HG03571 (cell line): Measurements from ENCODE around the gene TAC4.

ENCODE experiments used
- ATAC-seq: cut with Tn5 transposase; IDR thresholded peaks from one replicate; pipeline ENCODE4 v1.9.1; 2021; ENCODE audit not compliant: unreplicated experiment

Gene TAC4, protein sequence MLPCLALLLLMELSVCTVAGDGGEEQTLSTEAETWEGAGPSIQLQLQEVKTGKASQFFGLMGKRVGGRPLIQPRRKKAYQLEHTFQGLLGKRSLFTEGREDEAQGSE

GRCh38 chr17:49848019-49848473, at the start of gene TAC4:
Gene TAC4, minus strand, starts transcription at chr17:49848069. Its CDS starts 52 bp downstream, at chr17:49848017.
- ATAC-seq, result no peak

DNA sequence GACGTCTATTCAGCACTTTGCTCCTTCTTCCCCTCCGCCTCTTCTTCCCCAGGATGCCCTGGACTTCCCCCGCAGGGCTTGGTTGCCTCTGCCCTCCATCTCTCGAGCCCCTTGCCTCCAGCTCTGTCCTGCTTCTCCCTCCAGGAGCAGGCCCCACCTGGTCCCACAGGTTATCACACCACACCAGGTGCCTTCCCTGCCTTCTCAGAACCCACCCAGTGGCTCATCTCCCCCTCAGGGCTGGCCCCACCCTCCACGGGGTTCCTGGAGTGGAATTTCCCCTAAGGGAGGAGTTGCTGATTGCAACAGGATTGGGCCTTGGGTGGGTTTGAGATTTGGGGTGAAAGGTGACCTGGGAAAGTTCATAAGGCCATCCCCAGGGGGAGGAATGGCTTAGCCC, 49.0 kb upstream of the TAC4 start:
- no peak for ATAC-seq

GRCh38 chr17:49896222-49896621, 48.4 kb upstream of the TAC4 start:
- ATAC-seq, result no peak

DNA sequence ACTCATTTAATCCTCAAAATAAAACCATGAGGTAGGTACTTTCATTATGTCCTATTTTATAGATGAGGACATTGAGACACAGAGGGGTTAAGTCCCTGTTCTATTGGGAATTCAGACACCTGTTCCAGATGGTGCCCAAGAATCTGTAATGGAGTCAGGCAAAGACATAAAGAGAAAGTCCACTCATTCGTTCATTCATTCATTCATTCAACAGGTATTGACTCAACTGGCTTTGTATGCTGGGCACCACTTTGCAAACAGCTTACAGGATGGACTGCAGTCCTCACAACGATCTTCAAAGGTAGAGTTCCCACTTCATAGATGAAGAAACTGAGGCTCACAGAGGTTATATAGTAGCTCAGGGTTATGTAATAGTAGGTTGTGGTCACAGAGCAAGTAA, 47.9 kb upstream of the TAC4 start:
- ATAC-seq, result no peak

DNA sequence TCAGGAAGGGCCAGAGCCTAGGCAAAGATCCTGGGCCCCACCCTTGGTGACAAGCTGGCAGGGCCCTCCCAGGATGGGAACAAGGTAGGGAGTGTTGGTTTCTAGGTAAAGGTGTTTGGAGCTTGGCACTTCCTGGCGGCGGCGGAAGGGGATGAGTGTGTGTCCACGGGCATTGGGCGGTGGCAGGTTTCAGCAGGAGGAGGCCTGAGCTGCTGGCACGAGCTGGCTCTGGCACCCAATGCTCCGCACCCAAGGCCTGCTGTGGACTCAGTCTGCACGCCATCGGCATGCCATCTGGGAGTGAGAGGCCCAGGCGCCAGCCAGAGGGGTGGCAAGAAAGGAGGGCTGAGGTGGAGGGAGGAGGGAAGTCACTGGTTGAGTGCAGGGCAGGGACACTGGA, 46.9 kb upstream of the TAC4 start:
- no peak for ATAC-seq

DNA sequence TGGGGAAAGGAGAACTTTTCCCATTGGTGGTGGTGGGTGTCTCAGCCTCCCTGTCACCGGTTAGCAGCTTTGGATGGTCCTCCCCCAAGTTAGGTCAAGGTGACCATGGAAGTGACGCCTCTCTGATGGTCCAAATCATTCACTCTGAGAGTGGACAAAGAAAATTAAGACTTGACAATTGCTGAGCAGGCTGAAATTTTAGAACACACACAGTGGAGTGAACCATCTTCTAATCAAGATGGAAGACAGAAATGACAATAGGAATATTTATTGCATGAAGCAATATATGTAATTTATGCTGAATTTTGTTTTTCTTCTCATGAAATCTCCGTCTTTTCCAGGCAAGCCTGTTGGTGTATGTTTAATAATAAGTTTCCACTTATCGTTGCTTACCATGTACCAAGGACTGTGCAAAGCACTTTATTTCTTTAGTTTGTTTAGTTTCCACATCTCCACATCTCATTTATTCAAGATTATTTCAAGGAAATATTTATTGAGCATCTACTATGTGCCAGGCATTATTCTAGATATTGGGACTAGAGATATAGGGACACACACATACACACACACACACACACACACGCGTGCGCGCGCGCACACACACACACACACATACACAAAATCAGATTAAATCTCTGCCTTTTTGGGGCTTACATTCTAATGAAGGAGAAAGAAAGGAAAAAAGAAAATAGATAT, 44.0 kb upstream of the TAC4 start:
- no peak for ATAC-seq

GRCh38 chr17:49891271-49891670, 43.4 kb upstream of the TAC4 start:
- no peak for ATAC-seq

DNA sequence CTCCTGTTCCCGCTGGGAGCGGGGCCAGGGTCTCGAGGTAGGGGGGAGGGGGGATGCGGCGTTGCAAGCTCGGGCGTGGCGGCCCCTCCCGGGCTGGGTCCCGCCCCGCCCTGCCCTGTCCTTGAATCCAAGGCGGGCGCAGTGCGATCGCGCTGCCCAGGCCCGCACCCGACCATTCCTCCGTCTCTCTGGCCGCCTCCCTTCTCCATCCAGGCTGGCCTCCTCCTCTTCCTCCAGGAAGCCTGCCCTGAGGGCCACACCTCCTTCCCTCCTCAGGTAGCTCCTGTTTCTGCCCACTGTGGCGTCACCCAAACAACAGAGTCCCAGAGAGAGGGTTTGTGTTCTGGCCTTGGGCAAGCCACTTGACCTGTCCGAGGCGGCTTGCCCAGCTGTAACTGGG, 43.0 kb upstream of the TAC4 start:
- no peak for ATAC-seq

DNA sequence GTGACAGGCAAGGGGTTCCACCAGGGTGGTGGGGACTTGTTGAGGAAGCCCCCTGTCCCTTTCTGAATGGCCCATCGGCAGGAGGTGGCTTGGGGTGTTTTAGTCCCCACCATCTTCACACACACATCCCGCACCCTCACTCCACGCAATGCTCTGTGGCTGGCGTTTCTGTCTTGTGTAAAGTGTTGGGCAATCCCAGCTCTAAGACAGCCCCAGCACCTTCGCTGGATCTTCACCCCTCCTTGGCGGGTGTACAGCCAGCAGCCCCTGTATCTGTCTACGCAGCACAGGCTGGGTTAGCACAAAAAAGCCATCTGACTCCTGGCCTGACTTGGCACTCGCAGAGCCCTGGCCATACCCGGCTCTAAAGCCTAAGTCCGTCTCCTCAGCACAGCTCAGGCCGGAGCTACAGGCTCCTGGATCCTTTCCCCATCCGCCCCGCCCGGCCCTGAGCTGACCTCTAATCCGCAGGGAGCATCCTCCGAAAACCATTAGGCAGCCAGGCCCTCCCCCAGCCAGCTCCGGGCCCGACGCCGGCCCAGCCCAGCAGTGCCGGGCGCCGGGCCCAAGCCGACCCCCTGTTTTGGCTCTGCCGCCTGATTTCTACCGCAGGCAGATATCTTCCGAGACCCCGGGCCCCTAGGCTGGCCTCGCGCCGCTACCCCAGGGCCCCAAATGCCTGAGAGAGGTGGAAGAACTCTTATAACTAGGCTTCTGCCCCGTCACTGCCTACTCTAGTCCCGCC, 42.4 kb upstream of the TAC4 start:
- no peak for ATAC-seq

- no peak for ATAC-seq
These were observed 41.6 kb upstream of the TAC4 start for GRCh38 chr17:49889500-49889899.

DNA sequence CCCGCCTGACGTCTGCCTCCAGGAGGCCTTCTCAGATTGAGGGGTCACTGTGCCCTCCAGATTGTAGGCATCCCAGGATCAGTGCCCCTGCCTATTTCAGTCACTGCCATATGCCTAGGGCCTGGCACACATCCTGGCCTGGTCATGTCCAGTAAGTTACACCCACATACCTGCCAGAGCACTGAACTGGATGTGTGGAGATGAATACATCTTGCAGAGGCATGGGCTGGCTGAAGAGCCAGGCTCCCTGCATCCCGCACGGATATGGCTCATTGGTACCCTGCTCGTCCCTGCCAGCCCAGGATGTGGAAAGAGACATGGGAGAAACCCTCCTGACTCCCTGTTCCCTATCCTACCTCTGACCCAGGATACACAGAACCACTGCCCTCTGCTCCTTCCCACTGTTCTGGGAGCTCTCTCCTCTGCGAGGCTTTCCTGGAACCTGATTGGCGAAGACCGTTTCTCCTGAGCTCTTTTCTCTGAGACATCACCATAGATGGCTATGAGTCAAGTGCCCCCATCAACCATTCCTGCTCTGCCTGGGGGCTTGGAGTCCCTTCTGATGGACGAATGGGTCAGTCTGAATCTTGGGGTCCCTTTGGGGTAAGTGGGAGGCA, 40.0 kb upstream of the TAC4 start:
- ATAC-seq, result no peak

DNA sequence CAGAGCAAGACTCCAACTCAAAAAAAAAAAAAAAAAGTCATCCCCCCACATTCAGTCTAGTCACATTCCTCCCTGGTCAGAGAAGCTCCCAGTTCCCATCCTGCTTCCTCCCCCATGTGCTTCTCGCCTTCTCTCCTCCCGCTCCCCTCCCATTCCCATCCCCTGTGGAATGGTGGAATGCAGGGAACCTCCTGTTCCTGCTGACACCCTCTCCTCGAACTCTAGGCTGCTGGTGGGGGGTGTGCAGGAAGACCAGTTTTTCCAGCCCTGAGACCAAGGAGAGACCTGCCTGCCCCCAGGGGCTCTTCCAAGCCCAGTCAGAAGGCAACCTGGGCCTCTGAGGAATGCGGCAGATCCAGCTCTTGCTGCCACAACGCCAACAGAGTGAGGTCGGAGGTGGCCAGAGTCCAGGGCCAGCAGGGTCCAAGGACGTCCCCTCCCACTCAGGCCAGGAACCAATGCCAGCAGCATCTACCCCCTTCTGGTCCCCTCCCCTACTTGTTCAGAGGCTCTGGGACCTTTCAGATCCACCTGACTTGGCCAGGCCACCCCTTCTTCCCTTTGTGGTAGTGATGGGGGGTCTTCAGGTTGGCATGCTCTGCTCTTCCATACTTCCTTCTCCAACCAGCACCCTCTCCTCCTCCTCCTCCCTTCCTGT, 39.3 kb upstream of the TAC4 start:
- no peak for ATAC-seq

- no peak for ATAC-seq
These were observed 38.2 kb upstream of the TAC4 start for GRCh38 chr17:49886036-49886435.

- no peak for ATAC-seq
These were observed 34.6 kb upstream of the TAC4 start for GRCh38 chr17:49882434-49882833.

DNA sequence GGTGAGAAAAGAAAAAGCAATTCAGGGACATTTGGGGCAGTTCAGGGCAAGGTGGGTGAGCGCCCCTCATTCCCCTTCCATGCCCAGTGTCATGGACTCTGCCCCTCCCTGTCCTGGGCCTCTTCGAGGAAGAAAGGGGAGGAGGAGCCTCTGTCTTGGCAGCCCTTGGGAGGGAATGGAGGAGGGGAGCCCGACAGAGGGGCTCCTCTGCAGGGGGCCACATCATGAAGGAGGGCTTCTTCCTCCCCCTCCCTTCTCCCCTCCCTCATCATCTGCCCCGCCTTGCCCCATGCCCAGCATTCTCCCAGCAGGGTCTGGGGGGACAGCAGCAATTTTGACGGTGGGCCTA, 33.2 kb upstream of the TAC4 start:
- ATAC-seq, result no peak

GRCh38 chr17:49880291-49881053, 32.6 kb upstream of the TAC4 start:
- no peak for ATAC-seq

DNA sequence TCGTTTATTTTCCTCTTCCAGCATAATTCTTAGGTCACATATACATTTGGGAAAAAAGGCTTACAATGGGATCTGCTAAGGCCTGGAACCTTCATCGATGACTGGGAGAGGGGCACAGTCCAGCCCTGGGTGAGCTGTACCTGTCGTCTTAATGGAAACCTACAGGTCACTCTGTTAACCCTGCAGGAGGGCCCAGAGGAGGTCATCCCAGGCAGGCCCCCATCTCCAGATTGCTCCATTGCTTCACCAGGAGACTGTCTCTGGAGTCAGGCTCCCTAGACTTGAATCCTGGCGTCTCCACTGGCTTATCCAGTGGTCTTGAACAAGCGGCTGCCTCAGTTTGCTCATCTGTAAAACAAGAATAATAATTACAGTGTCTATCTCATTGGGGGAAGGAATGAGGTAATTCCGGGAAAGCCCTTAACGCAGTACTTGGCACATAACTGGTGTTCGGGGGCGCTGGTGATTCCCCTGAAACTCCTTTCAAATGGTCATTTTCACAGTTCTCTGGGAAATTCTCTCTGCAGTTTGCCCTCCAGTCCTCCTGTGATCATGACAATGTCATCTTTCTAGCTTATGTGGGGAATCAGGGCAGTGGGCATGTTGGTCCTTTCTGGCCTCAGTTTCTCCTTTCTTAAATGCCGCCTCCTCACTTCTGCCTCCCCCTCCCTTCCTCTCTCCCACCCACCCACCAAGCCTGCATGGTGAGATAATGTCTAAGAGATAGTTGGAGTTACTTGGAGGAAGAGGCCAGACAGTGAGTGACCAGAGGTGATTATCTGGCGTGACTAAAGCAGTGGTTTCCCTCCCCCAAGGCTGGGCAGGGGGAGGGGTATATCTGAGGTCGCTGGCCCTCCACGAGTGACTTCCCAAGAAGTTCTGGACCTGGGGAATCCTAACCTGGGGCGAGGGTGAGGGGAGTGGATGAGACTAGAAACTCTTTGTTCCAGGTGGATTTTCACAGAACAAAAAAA, 31.3 kb upstream of the TAC4 start:
- no peak for ATAC-seq

DNA sequence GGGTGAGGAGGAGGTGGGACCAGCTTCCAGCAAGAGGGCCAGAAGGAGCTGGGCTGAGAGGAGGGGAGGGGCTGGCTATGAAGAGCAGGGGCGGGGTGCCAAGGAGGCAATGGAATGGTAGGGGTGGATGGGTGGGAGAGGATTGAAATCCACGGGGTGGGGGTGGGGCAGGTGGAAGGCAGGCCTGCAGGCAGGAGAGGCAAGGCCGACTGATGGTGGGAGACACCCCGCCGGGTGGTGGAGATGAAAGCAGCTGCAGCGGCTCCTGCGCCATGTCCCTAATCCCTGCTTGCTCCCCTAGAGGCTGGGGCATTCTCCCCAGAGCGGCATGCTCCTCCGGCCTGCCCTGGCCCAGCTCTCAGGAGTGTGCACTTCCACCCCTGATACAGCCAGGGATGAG, 27.8 kb upstream of the TAC4 start:
- ATAC-seq, result no peak

DNA sequence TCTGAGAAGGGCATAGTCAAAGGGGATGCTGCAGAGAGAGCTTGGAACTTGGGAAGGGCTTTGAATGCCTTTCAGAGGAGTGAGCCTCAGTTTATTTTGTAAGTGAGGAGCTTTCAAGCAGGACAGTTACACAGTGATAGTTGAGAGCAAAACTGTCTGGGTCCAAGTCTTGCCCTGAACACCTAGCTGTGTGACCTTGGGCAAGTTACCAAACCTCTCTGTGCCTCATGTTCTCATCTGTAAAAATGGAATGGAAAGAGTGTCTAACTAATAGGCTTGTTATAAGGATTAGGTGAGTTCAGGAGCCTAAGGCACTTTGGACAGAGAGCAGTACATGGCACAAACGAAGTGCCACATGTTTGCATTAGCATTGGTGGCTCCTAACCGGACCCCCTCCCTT, 27.0 kb upstream of the TAC4 start:
- no peak for ATAC-seq

DNA sequence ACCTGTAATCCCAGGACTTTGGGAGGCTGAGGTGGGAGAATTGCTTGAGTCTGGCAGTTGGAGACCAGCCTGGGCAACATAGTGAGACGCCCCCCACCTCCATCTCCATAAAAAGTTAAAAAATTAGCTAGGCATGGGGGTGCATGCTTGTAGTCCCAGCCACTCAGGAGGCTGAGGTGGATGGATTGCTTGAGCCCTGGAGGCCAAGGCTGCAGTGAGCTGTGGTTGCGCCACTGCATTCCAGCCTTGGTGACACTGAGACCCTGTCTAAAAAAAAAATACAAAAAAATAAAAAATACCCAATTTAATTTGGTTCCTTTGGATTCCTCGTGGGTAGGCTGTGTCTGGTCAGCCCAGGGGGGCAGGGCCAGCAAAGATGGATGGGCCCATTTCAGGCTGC, 26.1 kb upstream of the TAC4 start:
- no peak for ATAC-seq
